ENCODE results near the gene LCLAT1.

- TF ChIP-seq CTCF (IDR thresholded peaks at IDR 0.05; ENCODE audit: low read depth, low read length, poor library complexity, severe bottlenecking) (peak; percentile 24), EZH2phosphoT487 (IDR thresholded peaks at IDR 0.05; ENCODE audit: borderline replicate concordance, low read length) (no peak)
Observed at GRCh38 chr2:30475542-30475941, 28.5 kb downstream of the LCLAT1 start.

Measured in DOHH2 (cell line).